Fibroblast of peridontal ligament (primary cell): ENCODE results near the gene FCGR3B.
"Not testable (repeated sequence)": the region's sequence is repeated elsewhere in the genome, so short reads cannot be mapped to it uniquely, and the experiment has no call there.

Experiments
- DNase-seq: peaks from one replicate; pipeline ENCODE4 v3.0.0-alpha.2; 2010; ENCODE audit errors: extremely low read depth

Gene FCGR3B

DNA sequence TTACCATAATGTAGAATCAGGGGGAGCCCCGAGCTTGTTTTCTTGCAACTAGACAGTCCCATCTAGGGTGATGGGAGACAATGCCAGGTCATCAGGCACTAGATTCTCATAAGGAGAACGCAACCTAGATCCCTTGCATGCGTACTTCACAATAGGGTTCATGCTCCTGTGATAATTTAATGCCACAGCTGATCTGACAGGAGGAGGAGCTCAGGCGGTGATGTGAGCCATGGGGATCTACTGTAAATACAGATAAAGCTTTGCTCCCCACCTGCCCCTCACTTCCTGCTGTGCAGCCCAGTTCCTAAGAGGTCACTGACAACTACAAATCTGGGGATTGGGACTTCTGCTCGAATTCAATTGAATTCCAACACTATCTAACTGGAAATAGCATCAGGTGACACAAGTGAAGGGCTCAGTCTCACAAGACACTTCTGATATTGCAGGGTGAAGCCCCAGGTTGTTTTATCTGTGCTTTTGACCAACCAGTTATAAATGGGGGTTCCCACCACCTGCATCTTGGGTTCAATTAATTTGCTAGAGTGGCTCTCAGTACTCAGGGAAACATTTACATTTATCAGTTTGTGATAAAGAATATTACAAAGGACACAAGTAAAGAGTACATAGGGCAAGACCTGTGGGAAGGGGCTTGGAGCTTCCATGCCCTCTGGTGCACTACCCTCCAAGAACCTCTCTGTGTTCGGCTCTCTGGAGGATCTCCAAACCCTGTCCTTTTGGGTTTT lies 7.4 kb upstream of the FCGR3B start:
- DNase-seq = not testable (repeated sequence)

DNA sequence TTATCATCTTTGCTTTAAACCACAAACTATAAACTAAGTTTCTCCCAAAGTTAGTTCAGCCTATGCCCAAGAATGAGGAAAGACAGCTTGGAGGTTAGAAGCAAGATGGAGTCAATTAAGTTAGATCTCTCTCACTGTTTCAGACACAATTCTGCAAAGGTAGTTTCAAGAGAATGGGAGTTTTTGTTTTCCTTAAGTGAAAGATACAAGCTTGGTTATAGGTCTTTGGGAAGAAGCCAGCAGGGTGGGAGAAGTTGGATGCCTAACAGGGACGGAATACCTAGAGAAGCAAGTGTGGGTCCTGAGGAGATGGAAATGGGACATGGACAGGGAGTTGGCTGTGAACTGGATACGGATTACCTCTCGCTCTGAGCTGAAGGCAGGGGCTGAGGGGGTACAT lies 6.0 kb upstream of the FCGR3B start:
- not testable (repeated sequence) for DNase-seq

DNA sequence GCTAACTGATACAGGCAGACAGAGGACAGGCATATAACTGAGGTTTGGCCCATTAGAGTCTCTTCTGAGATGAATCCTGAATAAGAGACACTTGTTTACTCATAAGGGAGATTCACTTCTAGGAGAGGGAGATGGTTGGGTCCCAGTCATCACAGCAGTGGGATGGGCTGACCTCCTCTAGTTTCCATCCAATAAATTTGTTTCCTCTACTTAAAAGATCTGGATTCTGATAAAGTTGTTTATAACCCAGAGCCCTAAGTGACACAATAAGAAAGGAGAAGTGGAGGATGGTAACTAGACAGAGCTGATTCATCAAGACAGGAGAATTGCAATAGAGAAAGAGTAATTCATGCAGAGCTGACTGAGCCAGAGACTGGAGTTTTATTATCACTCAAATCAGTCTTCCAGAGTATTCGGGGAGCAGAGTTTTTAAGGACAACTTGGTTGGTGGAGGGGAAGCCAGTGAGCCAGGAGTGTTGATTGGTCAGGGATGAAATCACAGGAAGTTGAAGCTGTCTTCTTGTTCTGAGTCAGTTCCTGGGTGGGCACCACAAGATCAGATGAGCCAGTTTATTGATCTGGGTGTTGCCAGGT lies 5.3 kb upstream of the FCGR3B start:
- not testable (repeated sequence) for DNase-seq

DNA sequence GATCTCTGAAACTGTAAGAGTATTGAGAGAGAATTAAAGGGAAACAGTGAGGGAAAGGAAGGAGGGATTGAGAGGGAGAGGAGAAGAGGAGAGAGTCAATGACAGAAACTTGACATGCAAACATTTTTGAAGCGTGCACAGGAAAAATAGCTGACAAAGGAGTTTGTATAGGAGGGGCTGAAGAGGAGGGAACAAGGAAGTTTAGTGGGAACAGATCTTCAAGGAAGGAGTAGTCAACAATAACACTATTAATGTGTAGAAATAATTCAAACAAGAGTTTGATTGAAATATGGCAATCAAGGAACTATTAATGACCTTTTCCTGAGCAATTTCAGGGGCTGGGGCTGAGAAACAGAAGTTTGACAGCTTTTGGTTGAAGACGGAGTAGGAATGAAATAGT lies 4.0 kb upstream of the FCGR3B start:
- DNase-seq = not testable (repeated sequence)

DNA sequence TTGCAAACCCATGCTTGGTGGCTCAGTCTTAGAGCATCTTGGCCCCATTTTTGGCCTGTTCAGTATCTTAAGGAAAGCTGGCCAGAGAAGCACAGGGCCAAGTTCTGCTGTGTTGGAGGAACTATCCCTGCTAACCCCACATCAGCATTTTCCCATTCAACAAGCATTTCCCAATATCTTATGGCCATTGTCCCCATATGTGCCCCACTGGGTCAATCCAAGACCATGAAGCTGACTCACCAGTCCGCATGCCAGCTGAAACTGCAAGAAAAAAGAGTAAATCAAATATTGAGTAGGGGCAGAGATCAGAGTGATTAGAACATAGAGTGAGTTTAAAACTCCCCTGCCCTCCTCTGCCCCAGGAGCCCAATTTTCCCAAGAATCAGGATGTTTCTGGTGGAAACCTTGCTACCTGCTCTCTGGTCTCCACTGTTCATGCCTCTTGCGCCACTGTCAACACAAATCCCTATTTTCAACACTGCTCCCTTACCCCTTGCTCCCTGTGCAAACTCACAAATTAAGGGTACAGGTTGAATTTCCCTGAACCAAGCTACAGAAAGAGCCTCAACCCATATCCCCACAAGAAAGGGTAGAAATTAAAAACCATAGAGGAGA lies 741 bp downstream of the FCGR3B start:
- not testable (repeated sequence) for DNase-seq

DNA sequence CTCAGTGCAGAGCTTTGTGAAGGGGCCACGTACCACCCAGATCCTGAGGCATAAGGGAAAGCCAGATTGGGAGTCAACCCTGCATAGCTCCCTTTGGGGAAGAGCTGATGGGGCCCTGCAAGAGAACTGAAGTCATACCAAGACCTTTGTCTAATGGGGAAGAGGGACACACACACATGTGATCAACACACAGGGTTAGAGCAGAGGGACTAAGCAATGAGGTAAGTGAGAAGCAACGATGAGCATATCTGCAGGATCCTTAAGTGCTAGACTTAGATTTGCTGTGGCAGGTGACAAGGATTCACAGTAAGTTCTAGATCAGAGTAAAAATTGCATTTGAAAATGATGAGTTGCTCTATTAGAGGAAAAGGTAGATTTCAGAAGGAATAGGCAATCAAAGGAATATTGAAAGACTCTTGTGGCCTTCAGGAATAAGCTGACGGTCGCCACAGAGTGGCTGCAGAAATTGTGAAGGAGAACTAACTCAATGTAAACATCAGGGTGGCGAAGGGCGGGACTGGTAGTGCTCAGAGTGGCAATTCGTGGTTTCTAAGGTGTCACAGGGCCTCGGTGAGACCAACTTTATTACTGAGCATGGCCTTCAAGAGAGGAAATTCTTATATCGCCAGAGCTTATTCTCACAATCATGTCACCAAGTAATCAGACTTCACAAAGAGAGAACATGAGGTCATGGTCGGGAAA lies 4.4 kb downstream of the FCGR3B start:
- DNase-seq = not testable (repeated sequence)

DNA sequence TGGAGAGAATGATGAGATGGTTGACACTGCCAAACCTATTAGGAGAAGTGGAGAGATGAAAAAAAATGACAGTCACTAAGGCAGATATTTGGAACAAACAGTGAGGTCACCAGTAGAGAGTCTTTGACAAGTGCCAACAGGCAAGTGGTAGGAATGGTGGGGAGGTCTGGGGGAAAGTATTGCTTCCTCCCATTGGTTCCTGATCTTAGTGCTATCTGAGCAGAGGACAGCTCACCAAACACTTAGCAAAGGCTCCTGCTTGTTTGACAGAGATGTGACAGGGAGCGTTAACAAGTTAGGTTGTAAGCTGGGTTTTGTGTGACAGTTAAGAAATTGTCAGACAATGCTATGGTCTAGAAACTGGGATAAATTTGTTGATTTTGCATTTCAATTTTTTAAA lies 6.4 kb downstream of the FCGR3B start:
- DNase-seq = not testable (repeated sequence)

DNA sequence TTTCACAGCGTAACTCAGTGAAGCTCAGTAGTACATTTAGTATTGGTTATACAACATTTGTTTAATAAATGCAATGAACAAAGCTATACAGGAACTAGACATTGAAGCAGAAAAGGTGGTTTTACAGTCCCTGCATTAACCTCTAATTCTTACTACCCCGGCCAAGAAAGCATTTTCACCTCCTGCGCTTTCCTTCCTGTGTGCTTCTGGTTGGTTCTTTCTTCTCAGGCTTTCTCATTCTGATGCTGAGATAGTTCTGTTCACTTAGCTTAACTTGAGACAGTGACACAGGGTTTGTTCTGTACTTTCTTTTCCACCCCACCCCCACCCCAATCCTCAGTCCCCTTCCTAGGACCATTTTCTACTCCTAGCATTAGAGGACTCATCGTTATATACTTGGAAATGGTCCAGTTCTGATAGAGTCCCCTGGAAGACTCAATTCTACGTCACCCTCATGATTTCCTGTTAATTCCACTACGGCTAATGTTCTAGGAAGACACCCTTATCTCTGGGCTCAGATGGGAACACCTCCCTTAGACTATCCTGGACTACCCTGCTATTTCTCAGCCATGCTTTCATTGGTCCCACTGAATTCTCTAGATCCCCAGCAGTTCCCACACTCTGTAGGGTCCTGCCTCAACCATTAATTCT lies 7.5 kb downstream of the FCGR3B start:
- not testable (repeated sequence) for DNase-seq

DNA sequence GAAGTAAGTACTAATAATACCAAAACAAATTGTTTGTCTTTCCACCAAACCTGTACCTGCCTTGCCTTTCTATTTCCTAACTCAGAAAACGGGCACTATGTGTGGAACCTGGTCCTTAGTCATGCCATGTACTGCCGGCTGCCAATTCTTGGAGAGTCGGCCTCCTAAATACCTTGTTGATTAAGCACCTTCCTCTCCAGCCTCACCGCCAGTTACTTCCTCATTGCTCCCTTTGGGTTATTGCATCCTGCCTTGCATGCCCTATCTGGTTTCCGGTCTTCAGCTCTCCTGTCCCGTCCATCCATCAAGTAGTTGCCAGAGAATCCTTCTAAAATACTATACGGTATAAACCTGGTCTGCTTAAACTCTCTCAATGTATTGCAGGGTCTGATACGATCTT lies 8.9 kb downstream of the FCGR3B start:
- DNase-seq = not testable (repeated sequence)

DNA sequence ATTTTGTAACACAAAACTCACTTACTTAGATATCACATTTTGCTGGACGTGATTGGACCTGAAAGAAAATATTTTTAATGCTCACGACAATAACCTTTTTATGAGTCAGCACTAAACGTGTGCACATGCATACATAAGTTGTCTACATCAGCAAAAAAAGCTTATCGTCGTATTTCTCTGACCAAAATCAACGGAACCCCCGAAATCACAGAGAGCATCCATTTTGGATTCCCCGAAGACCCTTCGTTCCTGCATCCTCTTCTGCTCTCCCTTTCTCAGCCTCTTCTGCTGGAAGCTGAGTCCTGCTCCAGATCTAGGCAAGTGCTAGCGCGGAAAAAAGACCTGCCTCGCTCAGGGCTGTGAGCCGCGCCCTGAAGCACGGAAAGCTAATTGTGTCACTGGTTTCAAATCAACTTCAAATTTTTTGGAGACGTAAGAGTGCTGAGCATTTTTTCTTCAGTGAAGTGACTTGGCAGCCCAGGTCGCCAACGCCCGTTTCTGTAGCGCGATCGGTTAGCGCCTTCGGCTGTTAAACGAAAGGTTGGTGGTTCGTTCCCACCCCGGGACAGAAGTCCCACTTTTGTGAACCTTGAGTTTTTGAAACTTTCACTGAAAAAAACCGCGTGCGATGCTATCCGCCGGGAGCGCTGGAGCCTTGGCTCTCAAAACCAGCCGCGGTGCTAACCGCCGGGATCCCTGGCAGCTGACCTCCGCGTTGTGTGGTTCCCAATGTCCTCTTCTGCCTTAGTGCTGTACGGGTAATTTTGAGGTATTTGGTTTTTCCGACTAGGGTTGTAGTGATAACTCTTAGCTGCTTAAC lies 9.6 kb downstream of the FCGR3B start:
- DNase-seq = peak; percentile 87

DNA sequence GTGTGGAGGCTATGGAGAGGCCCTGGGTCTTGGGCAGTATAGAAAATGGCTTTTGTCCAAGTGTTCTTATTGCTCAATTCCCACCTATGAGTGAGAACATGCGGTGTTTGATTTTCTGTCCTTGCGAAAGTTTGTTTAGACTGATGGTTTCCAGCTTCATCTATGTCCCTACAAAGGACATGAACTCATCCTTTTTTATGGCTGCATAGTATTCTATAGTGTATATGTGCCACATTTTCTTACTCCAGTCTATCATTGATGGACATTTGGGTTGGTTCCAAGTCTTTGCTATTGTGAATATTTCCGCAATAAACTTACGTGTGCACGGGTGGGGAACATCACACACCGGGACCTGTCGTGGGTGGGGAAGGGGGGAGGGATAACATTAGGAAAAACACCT lies 10.6 kb downstream of the FCGR3B start:
- DNase-seq = not testable (repeated sequence)

DNA sequence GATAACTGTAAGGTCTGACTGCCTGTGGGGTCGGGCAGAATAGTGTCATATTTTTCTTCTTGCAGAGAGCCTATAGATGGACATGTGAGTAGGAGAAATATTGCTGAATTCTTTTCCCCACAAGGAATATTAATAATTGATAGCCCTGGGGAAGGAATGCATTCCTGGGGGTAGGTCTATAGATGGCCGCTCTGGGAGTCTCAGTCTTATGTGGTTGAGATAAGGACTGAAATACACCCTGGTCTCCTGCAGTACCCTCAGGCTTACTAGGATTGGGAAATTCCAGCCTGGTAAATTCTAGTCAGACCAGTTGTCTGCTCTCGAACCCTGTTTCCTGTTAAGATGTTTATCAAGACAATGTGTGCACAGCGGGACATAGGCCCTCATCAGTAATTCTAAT lies 12.5 kb downstream of the FCGR3B start:
- not testable (repeated sequence) for DNase-seq

DNA sequence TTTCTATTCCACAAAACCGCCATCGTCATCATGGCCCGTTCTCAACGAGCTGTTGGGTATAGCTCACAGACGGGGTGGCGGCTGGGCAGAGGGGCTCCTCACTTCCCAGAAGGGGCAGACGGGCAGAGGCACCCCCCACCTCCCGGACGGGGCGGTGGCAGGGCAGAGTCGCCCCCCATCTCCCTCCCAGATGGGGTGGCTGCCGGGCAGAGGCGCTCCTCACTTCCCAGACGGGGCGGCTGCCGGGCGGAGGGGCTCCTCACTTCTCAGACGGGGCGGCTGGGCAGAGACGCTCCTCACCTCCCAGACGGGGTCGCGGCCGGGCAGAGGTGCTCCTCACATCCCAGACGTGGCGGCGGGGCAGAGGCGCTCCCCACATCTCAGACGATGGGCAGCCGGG lies 14.6 kb downstream of the FCGR3B start:
- DNase-seq = not testable (repeated sequence)

DNA sequence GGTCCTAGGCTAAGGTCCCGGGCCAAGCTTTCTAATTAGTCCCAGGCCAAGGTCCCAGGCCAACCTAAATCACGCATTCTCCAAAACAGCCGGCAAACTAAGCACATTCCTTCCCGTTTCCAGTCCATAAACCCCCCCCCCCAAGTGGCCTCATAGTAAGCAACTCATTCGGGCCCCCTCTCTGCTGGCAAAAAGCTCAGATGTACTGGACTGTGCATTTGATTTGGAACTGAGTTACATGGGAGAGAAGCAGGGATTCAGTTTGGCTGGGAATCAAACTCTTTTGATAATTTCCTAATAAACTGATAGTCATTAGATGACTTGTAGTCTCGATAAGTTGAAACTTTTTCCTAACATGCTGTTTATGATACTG lies 17.8 kb downstream of the FCGR3B start:
- peak; percentile 50 for DNase-seq

DNA sequence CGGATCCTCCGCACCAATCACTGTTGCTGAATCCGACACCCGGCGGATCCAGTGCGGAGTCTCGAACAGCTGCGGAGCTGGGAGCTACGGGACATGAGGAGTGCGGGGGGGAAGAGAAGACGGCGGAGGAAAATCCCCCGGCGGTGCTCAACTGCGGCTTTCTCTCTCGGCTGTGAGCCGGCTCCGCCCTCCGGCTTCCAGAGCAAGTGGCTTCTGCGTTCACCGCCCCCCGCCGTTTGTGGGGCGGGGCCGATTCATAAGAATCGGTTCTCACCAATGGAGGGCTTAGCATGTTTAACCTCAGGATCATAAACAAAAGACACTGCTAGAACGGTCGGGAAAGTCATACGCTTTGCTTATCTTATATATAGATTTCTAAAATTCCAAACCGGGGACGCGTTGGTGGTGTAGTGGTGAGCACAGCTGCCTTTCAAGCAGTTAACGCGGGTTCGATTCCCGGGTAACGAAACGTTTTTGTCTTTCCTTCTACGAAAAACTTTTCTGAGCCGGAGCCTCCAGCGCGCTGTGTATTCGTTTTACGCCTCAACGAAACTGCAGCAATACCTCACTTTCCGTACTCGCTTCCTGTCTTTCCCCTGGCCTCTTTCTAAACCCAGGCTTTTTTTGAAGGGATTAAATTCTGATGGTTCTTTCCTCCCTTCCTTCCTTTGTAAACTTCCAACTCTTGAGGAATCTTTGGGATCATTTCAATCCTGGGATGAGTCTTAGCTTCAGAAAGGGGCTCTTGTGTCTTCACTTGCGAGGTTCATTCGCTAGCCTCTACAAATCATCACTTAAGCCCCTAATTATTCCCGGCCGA lies 18.4 kb downstream of the FCGR3B start:
- peak; percentile 98 for DNase-seq

DNA sequence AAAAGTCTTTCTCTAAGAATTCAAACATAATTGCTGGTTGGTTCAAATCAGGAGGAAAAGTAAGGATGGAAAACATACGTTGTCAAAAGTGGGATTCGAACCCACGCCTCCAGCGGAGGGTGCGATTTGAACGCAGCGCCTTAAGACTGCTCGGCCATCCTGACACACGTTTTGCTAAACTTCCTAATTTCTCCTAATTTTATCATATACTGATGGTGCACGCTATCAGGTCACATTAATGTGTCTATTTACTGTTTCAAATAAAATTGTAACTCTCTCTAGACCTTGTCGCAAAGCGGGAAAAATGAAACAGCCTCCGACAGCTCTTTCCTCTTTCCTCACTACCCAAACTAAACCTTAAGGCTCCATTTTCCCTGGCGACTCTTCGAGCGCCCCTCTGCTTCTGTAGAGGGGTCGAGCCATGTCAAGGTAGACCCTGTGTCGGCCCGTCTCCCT lies 19.1 kb downstream of the FCGR3B start:
- peak; percentile 58 for DNase-seq

DNA sequence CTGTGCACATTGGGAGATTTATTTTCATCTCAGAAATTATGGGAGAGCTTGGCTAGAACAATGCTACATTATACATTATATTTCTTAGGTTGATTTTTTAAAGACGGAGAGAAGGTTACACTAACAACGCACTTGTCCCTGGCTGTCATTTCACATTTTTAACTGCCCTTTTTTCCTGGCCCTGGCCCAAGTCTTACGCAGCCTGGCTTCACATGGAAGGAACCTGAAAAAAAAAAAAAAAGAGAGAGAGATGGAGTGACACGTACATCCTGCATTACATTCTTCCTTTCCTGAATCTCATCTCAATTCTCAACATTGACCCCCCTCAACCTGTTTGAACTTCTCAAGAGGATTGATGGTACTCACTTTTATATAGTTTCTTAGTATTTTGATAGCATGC lies 20.8 kb downstream of the FCGR3B start:
- not testable (repeated sequence) for DNase-seq

DNA sequence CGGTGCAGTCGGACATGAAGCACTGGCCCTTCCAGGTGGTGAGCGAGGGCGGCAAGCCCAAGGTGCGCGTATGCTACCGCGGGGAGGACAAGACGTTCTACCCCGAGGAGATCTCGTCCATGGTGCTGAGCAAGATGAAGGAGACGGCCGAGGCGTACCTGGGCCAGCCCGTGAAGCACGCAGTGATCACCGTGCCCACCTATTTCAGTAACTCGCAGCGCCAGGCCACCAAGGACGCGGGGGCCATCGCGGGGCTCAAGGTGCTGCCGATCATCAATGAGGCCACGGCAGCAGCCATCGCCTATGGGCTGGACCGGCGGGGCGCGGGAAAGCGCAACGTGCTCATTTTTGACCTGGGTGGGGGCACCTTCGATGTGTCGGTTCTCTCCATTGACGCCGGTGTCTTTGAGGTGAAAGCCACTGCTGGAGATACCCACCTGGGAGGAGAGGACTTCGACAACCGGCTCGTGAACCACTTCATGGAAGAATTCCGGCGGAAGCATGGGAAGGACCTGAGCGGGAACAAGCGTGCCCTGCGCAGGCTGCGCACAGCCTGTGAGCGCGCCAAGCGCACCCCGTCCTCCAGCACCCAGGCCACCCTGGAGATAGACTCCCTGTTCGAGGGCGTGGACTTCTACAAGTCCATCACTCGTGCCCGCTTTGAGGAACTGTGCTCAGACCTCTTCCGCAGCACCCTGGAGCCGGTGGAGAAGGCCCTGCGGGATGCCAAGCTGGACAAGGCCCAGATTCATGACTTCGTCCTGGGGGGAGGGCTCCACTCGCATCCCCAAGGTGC lies 24.2 kb downstream of the FCGR3B start:
- not testable (repeated sequence) for DNase-seq
